Measurements from ENCODE around the gene KIF16B.

The KIF16B gene

GRCh38 chr20:16542477-16542876 lies 30.8 kb downstream of the KIF16B start:
- H3K4me3 ChIP-seq (ENCODE audit: low read length): no peak overlapping the region
- H3K4me2 ChIP-seq (ENCODE audit: low read length): no peak overlapping the region
- peaks cover 14% of the 10 kb centered on the region for H3K4me1 ChIP-seq (ENCODE audit: low read length)
- no peak overlapping the region for H3K9ac ChIP-seq (ENCODE audit: low read length)
- H3K27me3 ChIP-seq (ENCODE audit: low read depth, low read length): no peaks in the 10 kb centered on the region
- peaks cover 4% of the 10 kb centered on the region for H3K79me2 ChIP-seq (ENCODE audit: low read length)
- no peak overlapping the region for H2AFZ ChIP-seq (ENCODE audit: low read depth, low read length)
- TF ChIP-seq CTCF (IDR thresholded peaks at IDR 0.05; ENCODE audit: low read depth, low read length) (no peak), EZH2phosphoT487 (IDR thresholded peaks at IDR 0.05; ENCODE audit: low read depth) (no peak)
- H4K20me1 ChIP-seq (ENCODE audit: insufficient read depth, low read length): no peaks in the 10 kb centered on the region
- no peaks in the 10 kb centered on the region for H3K9me3 ChIP-seq (ENCODE audit: insufficient read depth, low read length)
- H3K36me3 ChIP-seq (replicated peaks; ENCODE audit: low read depth, low read length): no peaks in the 10 kb centered on the region
- no peak overlapping the region for H3K27ac ChIP-seq (ENCODE audit: low read length)

DNA sequence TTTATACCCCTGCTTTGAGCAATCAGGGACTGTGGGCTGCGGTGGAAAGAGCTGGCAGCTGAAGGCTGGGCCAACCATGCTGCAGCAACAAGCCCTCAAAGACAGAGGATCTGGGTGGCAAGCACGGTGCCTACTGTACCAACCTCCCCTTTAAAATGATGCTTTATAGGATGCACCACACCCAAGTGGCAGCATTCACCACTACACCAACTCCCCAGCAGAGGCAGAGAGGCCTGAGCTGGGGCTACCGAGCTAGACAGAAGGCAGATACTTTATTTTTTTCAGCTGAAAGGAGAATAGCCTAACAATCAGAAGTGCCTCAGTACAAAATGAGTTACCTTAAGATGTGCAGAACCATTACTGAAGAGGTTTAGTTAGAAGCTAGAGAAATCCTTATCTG lies 31.4 kb downstream of the KIF16B start:
- H3K4me2 ChIP-seq (ENCODE audit: low read length): no peak overlapping the region
- no peak overlapping the region for H3K4me3 ChIP-seq (ENCODE audit: low read length)
- H3K27ac ChIP-seq (ENCODE audit: low read length): no peak overlapping the region
- no peaks in the 10 kb centered on the region for H3K36me3 ChIP-seq (replicated peaks; ENCODE audit: low read depth, low read length)
- no peak overlapping the region for H2AFZ ChIP-seq (ENCODE audit: low read depth, low read length)
- peaks cover 14% of the 10 kb centered on the region for H3K4me1 ChIP-seq (ENCODE audit: low read length)
- no peak for TF ChIP-seq CTCF (IDR thresholded peaks at IDR 0.05; ENCODE audit: low read depth, low read length)
- TF ChIP-seq EZH2phosphoT487 (IDR thresholded peaks at IDR 0.05; ENCODE audit: low read depth): no peak
- no peaks in the 10 kb centered on the region for H4K20me1 ChIP-seq (ENCODE audit: insufficient read depth, low read length)
- no peaks in the 10 kb centered on the region for H3K9me3 ChIP-seq (ENCODE audit: insufficient read depth, low read length)
- H3K79me2 ChIP-seq (ENCODE audit: low read length): no peaks in the 10 kb centered on the region; the same call in 1 of the 2 replicates
- no peak overlapping the region for H3K9ac ChIP-seq (ENCODE audit: low read length)
- no peaks in the 10 kb centered on the region for H3K27me3 ChIP-seq (ENCODE audit: low read depth, low read length)

GRCh38 chr20:16541226-16541625 lies 32.0 kb downstream of the KIF16B start:
- no peaks in the 10 kb centered on the region for H4K20me1 ChIP-seq (ENCODE audit: insufficient read depth, low read length)
- no peaks in the 10 kb centered on the region; the same call in 1 of the 2 replicates for H3K79me2 ChIP-seq (ENCODE audit: low read length)
- H3K9me3 ChIP-seq (ENCODE audit: insufficient read depth, low read length): no peaks in the 10 kb centered on the region
- H3K36me3 ChIP-seq (replicated peaks; ENCODE audit: low read depth, low read length): no peaks in the 10 kb centered on the region
- no peak overlapping the region for H3K27ac ChIP-seq (ENCODE audit: low read length)
- peaks cover 14% of the 10 kb centered on the region for H3K4me1 ChIP-seq (ENCODE audit: low read length)
- H3K4me2 ChIP-seq (ENCODE audit: low read length): no peak overlapping the region
- H2AFZ ChIP-seq (ENCODE audit: low read depth, low read length): no peak overlapping the region
- TF ChIP-seq CTCF (IDR thresholded peaks at IDR 0.05; ENCODE audit: low read depth, low read length) (no peak), EZH2phosphoT487 (IDR thresholded peaks at IDR 0.05; ENCODE audit: low read depth) (no peak)
- H3K9ac ChIP-seq (ENCODE audit: low read length): no peak overlapping the region
- no peaks in the 10 kb centered on the region for H3K27me3 ChIP-seq (ENCODE audit: low read depth, low read length)
- H3K4me3 ChIP-seq (ENCODE audit: low read length): no peak overlapping the region

- no peaks in the 10 kb centered on the region for H3K9me3 ChIP-seq (ENCODE audit: insufficient read depth, low read length)
- no peak overlapping the region for H3K9ac ChIP-seq (ENCODE audit: low read length)
- H2AFZ ChIP-seq (ENCODE audit: low read depth, low read length): no peak overlapping the region
- H3K79me2 ChIP-seq (ENCODE audit: low read length): no peaks in the 10 kb centered on the region; the same call in 1 of the 2 replicates
- no peaks in the 10 kb centered on the region for H3K27me3 ChIP-seq (ENCODE audit: low read depth, low read length)
- H3K4me3 ChIP-seq (ENCODE audit: low read length): no peak overlapping the region
- H3K27ac ChIP-seq (ENCODE audit: low read length): no peak overlapping the region
- TF ChIP-seq CTCF (IDR thresholded peaks at IDR 0.05; ENCODE audit: low read depth, low read length) (no peak), EZH2phosphoT487 (IDR thresholded peaks at IDR 0.05; ENCODE audit: low read depth) (no peak)
- no peaks in the 10 kb centered on the region for H4K20me1 ChIP-seq (ENCODE audit: insufficient read depth, low read length)
- H3K4me1 ChIP-seq (ENCODE audit: low read length): peaks cover under 1% of the 10 kb centered on the region
- no peaks in the 10 kb centered on the region for H3K36me3 ChIP-seq (replicated peaks; ENCODE audit: low read depth, low read length)
- no peak overlapping the region for H3K4me2 ChIP-seq (ENCODE audit: low read length)
Observed at GRCh38 chr20:16539280-16540021, 33.8 kb downstream of the KIF16B start.
